HepG2 (cell line): ENCODE measurements around the gene CASP3. TPM values are rescaled to one million over a fixed set of nuclear protein-coding genes. Genes with fewer than 3 reads are reported as not detected.

Experiments
- ASH2L ChIP-seq: fragments of 300-600, 200-600 bp; sonication (generic); IDR thresholded peaks from 2 replicates; pipeline ENCODE4 v1.7.0; 2017; ENCODE audit warnings: low read depth, mild to moderate bottlenecking, moderate library complexity, mixed read lengths, low read length; ENCODE audit not compliant: insufficient read length
- CAMTA2 ChIP-seq: sonication (generic); formaldehyde crosslinking; IDR thresholded peaks from 2 replicates; pipeline ENCODE4 v1.4.0; 2020; ENCODE audit warnings: mild to moderate bottlenecking, missing genetic modification reagents, borderline replicate concordance
- CSRNP1 ChIP-seq: sonication (generic); formaldehyde crosslinking; IDR thresholded peaks from 2 replicates; pipeline ENCODE4 v1.8.1; 2023; ENCODE audit warnings: mild to moderate bottlenecking, missing genetic modification reagents
- ETV5 ChIP-seq: IDR thresholded peaks from 2 replicates; pipeline ENCODE4 v1.6.1; 2018; ENCODE audit warnings: missing biosample characterization, missing genetic modification reagents, inconsistent platforms, borderline replicate concordance
- KDM2A ChIP-seq: sonication (generic); formaldehyde crosslinking; IDR thresholded peaks from 2 replicates; pipeline ENCODE4 v1.4.0; 2020; ENCODE audit warnings: low read depth, missing genetic modification reagents, borderline replicate concordance
- ZMAT3 ChIP-seq: sonication (generic); formaldehyde crosslinking; conservative IDR thresholded peaks from 2 replicates; pipeline ENCODE4 v1.7.0; 2021; ENCODE audit warnings: missing genetic modification reagents
- ZMYM4 ChIP-seq: sonication (generic); formaldehyde crosslinking; IDR thresholded peaks from 2 replicates; pipeline ENCODE4 v1.8.1; 2023; ENCODE audit warnings: mild to moderate bottlenecking, missing genetic modification reagents
- ZNF180 ChIP-seq: sonication (generic); formaldehyde crosslinking; IDR thresholded peaks from 2 replicates; pipeline ENCODE4 v1.4.0; 2020; ENCODE audit warnings: low read depth, missing genetic modification reagents, borderline replicate concordance
- ZNF263 ChIP-seq: sonication (generic); formaldehyde crosslinking; IDR thresholded peaks from 2 replicates; pipeline ENCODE4 v1.4.0; 2020; ENCODE audit warnings: missing genetic modification reagents
- ZNF563 ChIP-seq: sonication (generic); formaldehyde crosslinking; IDR thresholded peaks from 2 replicates; pipeline ENCODE4 v1.8.0; 2022; ENCODE audit warnings: mild to moderate bottlenecking, moderate library complexity, missing genetic modification reagents
- ZNF691 ChIP-seq: sonication (generic); formaldehyde crosslinking; IDR thresholded peaks from 2 replicates; pipeline ENCODE4 v1.4.0; 2020; ENCODE audit warnings: missing genetic modification reagents, low read depth, mild to moderate bottlenecking, borderline replicate concordance
- ZNF776 ChIP-seq: sonication (generic); formaldehyde crosslinking; IDR thresholded peaks from 2 replicates; pipeline ENCODE4 v1.4.0; 2020; ENCODE audit warnings: mild to moderate bottlenecking, missing genetic modification reagents
- polyA plus RNA-seq, 8 experiments: library from polyadenylated mRNA; depleted of rRNA in 3 of 8; stranded (reverse) in 7 of 8; unstranded in 1 of 8; fragments of >200 nt; fragmentation: Illumina TruSeq in 4 of 8; extraction: Trizol in 4 of 8; gene quantifications; 2 replicates each; pipeline versions ENCODE4 v1.2.1 to v1.2.3, GENCODE V29; 2011 to 2016; ENCODE audit warnings: low read depth in 4 of 8, missing spikeins in 1 of 8, mixed read lengths in 1 of 8; ENCODE audit not compliant: insufficient read depth in 1 of 8
- total RNA-seq, 5 experiments: library from RNA; depleted of rRNA; stranded (reverse); fragments of >200 nt; fragmentation: Illumina TruSeq; extraction: Trizol; gene quantifications; 2 replicates each; pipeline ENCODE4 v1.2.3, GENCODE V29; 2016; ENCODE audit warnings: low read depth in 1 of 5
- TF ChIP-seq, protein P1 (sequence below): sonication (generic); formaldehyde crosslinking; IDR thresholded peaks from 2 replicates; pipeline ENCODE4 v1.4.0; 2020; ENCODE audit warnings: missing genetic modification reagents; ENCODE audit errors: not compliant biosample characterization
- TF ChIP-seq, protein P2 (sequence below): sonication (generic); formaldehyde crosslinking; IDR thresholded peaks from 2 replicates; pipeline ENCODE4 v1.5.1; 2020; ENCODE audit warnings: mild to moderate bottlenecking, moderate library complexity, missing genetic modification reagents
- TF ChIP-seq, protein P3 (sequence below): sonication (generic); formaldehyde crosslinking; IDR thresholded peaks from 2 replicates; pipeline ENCODE4 v1.4.0; 2020; ENCODE audit warnings: mild to moderate bottlenecking, missing genetic modification reagents, borderline replicate concordance
- TF ChIP-seq, protein P4 (sequence below): sonication (generic); formaldehyde crosslinking; IDR thresholded peaks from 2 replicates; pipeline ENCODE4 v1.5.0; 2020; ENCODE audit warnings: mild to moderate bottlenecking, missing genetic modification reagents

Gene CASP3
- total and polyA plus RNA-seq, 2 of the 13 experiments (the other 11 are each of a cell fraction or from before 2014, with no cell fraction given), result 26.0 to 77.8 TPM

GRCh38 chr4:184648313-184649025 lies 778 bp downstream of the CASP3 start (continued):
- TF ChIP-seq ZNF691 (CRISPR knock-in tag) (0 out of 2 replicates have a peak, but pooled peaks have one; percentile 5), ZNF180 (no peak), ASH2L (peak; percentile 85), ZNF263 (CRISPR knock-in tag) (0 out of 2 replicates have a peak, but pooled peaks have one; percentile 10), ZNF776 (CRISPR knock-in tag) (0 out of 2 replicates have a peak, but pooled peaks have one; percentile 11), CAMTA2 (0 out of 2 replicates have a peak, but pooled peaks have one; percentile 10), ZMAT3 (peak; percentile 39), ETV5 (CRISPR knock-in tag) (no peak), KDM2A (peak; percentile 16; the same call in 1 of the 2 replicates), ZNF563 (CRISPR knock-in tag) (peak; percentile 42; the same call in 1 of the 2 replicates), ZMYM4 (CRISPR knock-in tag) (no peak), CSRNP1 (CRISPR knock-in tag) (peak; percentile 7; the same call in 1 of the 2 replicates)
- TF ChIP-seq, protein P1, sequence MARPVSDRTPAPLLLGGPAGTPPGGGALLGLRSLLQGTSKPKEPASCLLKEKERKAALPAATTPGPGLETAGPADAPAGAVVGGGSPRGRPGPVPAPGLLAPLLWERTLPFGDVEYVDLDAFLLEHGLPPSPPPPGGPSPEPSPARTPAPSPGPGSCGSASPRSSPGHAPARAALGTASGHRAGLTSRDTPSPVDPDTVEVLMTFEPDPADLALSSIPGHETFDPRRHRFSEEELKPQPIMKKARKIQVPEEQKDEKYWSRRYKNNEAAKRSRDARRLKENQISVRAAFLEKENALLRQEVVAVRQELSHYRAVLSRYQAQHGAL (CRISPR knock-in tag), result no peak
- TF ChIP-seq, protein P2, sequence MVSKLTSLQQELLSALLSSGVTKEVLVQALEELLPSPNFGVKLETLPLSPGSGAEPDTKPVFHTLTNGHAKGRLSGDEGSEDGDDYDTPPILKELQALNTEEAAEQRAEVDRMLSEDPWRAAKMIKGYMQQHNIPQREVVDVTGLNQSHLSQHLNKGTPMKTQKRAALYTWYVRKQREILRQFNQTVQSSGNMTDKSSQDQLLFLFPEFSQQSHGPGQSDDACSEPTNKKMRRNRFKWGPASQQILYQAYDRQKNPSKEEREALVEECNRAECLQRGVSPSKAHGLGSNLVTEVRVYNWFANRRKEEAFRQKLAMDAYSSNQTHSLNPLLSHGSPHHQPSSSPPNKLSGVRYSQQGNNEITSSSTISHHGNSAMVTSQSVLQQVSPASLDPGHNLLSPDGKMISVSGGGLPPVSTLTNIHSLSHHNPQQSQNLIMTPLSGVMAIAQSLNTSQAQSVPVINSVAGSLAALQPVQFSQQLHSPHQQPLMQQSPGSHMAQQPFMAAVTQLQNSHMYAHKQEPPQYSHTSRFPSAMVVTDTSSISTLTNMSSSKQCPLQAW (CRISPR knock-in tag), result 0 out of 2 replicates have a peak, but pooled peaks have one; percentile 35
- TF ChIP-seq, protein P3, sequence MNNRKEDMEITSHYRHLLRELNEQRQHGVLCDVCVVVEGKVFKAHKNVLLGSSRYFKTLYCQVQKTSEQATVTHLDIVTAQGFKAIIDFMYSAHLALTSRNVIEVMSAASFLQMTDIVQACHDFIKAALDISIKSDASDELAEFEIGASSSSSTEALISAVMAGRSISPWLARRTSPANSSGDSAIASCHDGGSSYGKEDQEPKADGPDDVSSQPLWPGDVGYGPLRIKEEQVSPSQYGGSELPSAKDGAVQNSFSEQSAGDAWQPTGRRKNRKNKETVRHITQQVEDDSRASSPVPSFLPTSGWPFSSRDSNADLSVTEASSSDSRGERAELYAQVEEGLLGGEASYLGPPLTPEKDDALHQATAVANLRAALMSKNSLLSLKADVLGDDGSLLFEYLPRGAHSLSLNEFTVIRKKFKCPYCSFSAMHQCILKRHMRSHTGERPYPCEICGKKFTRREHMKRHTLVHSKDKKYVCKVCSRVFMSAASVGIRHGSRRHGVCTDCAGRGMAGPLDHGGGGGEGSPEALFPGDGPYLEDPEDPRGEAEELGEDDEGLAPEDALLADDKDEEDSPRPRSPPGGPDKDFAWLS (CRISPR knock-in tag), result no peak
- TF ChIP-seq, protein P4, sequence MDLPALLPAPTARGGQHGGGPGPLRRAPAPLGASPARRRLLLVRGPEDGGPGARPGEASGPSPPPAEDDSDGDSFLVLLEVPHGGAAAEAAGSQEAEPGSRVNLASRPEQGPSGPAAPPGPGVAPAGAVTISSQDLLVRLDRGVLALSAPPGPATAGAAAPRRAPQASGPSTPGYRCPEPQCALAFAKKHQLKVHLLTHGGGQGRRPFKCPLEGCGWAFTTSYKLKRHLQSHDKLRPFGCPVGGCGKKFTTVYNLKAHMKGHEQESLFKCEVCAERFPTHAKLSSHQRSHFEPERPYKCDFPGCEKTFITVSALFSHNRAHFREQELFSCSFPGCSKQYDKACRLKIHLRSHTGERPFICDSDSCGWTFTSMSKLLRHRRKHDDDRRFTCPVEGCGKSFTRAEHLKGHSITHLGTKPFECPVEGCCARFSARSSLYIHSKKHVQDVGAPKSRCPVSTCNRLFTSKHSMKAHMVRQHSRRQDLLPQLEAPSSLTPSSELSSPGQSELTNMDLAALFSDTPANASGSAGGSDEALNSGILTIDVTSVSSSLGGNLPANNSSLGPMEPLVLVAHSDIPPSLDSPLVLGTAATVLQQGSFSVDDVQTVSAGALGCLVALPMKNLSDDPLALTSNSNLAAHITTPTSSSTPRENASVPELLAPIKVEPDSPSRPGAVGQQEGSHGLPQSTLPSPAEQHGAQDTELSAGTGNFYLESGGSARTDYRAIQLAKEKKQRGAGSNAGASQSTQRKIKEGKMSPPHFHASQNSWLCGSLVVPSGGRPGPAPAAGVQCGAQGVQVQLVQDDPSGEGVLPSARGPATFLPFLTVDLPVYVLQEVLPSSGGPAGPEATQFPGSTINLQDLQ, result no peak
